HCT116 (cell line): ENCODE measurements around the gene ARFGAP1. TPM values are rescaled to one million over a fixed set of nuclear protein-coding genes. Genes with fewer than 3 reads are reported as not detected.

Source experiments
- ATAC-seq: fragments of 200-7000 bp; cut with Tn5 transposase; 2 replicates; pipeline ENCODE4 v1.9.1; 2020; ENCODE audit warnings: mild to moderate bottlenecking, moderate library complexity
- BruUV-seq: library from RNA; stranded (reverse); fragments of 400-500 nt; replicated peaks from 2 replicates; lab custom pipeline; 2021; lab: Mats Ljungman, UMichigan
- CTCF ChIA-PET: fragments of 300-600 bp; sonication (Branson Sonifier 250); formaldehyde crosslinking; loops from one replicate; lab custom pipeline; 2021; ENCODE audit warnings: antibody characterized with exemption; lab: Charles Lee
- POLR2A ChIA-PET: fragments of 300-600, 350-600 bp; sonication (Branson Sonifier 250); formaldehyde crosslinking; loops from one replicate; lab custom pipeline; 2021; ENCODE audit warnings: antibody characterized with exemption; lab: Charles Lee
- RAD21 ChIA-PET, 2 experiments: fragments of 300-600 bp; sonication (Branson Sonifier 250); formaldehyde crosslinking; loops; one replicate each; lab custom pipeline; 2023; ENCODE audit warnings: low total read pairs in 2 of 2; ENCODE audit not compliant: uncharacterized antibody in 2 of 2, unreplicated experiment in 2 of 2, low non-redundant PET in 1 of 2; lab: Charles Lee
- DNase-seq: peaks from one replicate; pipeline ENCODE4 v3.0.0-alpha.2; 2010; ENCODE audit warnings: low read depth, low spot score
- H2AFZ ChIP-seq: fragments of 200-600 bp; shearing (Covaris generic), sonication (generic); 2 replicates; pipeline ENCODE4 v1.6.1; 2017; ENCODE audit warnings: low read depth, mixed run types, mixed read lengths, antibody characterized with exemption, low read length; ENCODE audit not compliant: poor library complexity, severe bottlenecking
- H3K27ac ChIP-seq: 2 replicates; pipeline ENCODE4 v1.5.1; 2012; ENCODE audit warnings: low read depth, low read length
- H3K27me3 ChIP-seq: fragments of 200-600 bp; sonication (generic); 2 replicates; pipeline ENCODE4 v1.6.1; 2016; ENCODE audit warnings: mixed run types, low read length, mixed read lengths; ENCODE audit not compliant: insufficient read depth
- H3K36me3 ChIP-seq, 2 experiments: fragments of 200-500 bp in 1 of 2; fragments of 200-600 bp in 1 of 2; sonication (Bioruptor generic) in 1 of 2; sonication (generic) in 1 of 2; 2 replicates each; pipeline versions ENCODE4 v1.5.1 to v1.6.1; 2014 to 2016; ENCODE audit warnings: low read length in 2 of 2, inconsistent platforms in 1 of 2, mixed read lengths in 1 of 2, mixed run types in 1 of 2; ENCODE audit not compliant: insufficient read depth in 2 of 2, control insufficient read depth in 1 of 2
- H3K4me1 ChIP-seq, 2 experiments: fragments of 200-600 bp in 1 of 2; sonication (generic) in 1 of 2; 2 replicates each; pipeline versions ENCODE4 v1.5.1 to v1.6.1; 2012 to 2017; ENCODE audit warnings: low read length in 2 of 2, inconsistent platforms in 1 of 2, mild to moderate bottlenecking in 1 of 2, mixed read lengths in 1 of 2, mixed run types in 1 of 2, moderate library complexity in 1 of 2; ENCODE audit not compliant: insufficient read depth in 2 of 2, control insufficient read depth in 1 of 2
- H3K4me2 ChIP-seq: fragments of 200-600 bp; sonication (generic); 2 replicates; pipeline ENCODE4 v1.6.1; 2017; ENCODE audit warnings: mixed run types, low read length, mixed read lengths
- H3K4me3 ChIP-seq, 2 experiments: fragments of 200-600 bp in 1 of 2; sonication (generic) in 1 of 2; replicated peaks in 1 of 2; 2 replicates each; pipeline ENCODE4 v1.5.1; 2011 to 2016; ENCODE audit warnings: low read length in 2 of 2, control low read depth in 1 of 2, low read depth in 1 of 2, mild to moderate bottlenecking in 1 of 2, mixed read lengths in 1 of 2, mixed run types in 1 of 2
- H3K79me2 ChIP-seq: fragments of 200-600 bp; sonication (generic); 2 replicates; pipeline ENCODE4 v1.6.1; 2017; ENCODE audit warnings: mild to moderate bottlenecking, mixed run types, low read length, moderate library complexity, mixed read lengths; ENCODE audit not compliant: insufficient read depth
- H3K9ac ChIP-seq: fragments of 200-600 bp; sonication (generic); 2 replicates; pipeline ENCODE4 v1.6.1; 2016; ENCODE audit warnings: low read length, mixed read lengths
- H3K9me2 ChIP-seq: fragments of 200-600 bp; sonication (generic), shearing (Covaris generic); 2 replicates; pipeline ENCODE4 v1.6.1; 2017; ENCODE audit warnings: mixed run types, mild to moderate bottlenecking, moderate library complexity; ENCODE audit not compliant: insufficient read depth
- H3K9me3 ChIP-seq, 2 experiments: fragments of 200-500 bp in 1 of 2; fragments of 200-600 bp in 1 of 2; sonication (Bioruptor generic) in 1 of 2; sonication (generic) in 1 of 2; 2 replicates each; pipeline ENCODE4 v1.6.1; 2014 to 2017; ENCODE audit warnings: low read length in 2 of 2, mixed read lengths in 2 of 2, inconsistent platforms in 1 of 2, low read depth in 1 of 2, mild to moderate bottlenecking in 1 of 2, mixed run types in 1 of 2, moderate library complexity in 1 of 2; ENCODE audit not compliant: control insufficient read depth in 1 of 2, insufficient read depth in 1 of 2
- H4K20me1 ChIP-seq: fragments of 200-600 bp; sonication (generic), shearing (Covaris generic); 2 replicates; pipeline ENCODE4 v1.6.1; 2017; ENCODE audit warnings: mixed run types, mild to moderate bottlenecking, moderate library complexity; ENCODE audit not compliant: insufficient read depth
- ATF3 ChIP-seq: IDR thresholded peaks from 2 replicates; pipeline ENCODE4 v1.6.1; 2012
- CBX3 ChIP-seq: IDR thresholded peaks from 2 replicates; pipeline ENCODE4 v1.6.1; 2012; ENCODE audit warnings: low read depth
- EGR1 ChIP-seq: IDR thresholded peaks from 2 replicates; pipeline ENCODE4 v1.6.1; 2012; ENCODE audit warnings: low read depth
- ELF1 ChIP-seq: IDR thresholded peaks from 2 replicates; pipeline ENCODE4 v1.6.1; 2012; ENCODE audit warnings: low read depth, borderline replicate concordance
- FOSL1 ChIP-seq: IDR thresholded peaks from 2 replicates; pipeline ENCODE4 v1.6.1; 2012; ENCODE audit warnings: low read depth
- POLR2A ChIP-seq: IDR thresholded peaks from 2 replicates; pipeline ENCODE4 v1.7.0; 2011; ENCODE audit warnings: borderline replicate concordance; ENCODE audit not compliant: insufficient read depth, insufficient read length; ENCODE audit errors: extremely low read depth
- POLR2AphosphoS5 ChIP-seq: IDR thresholded peaks from 2 replicates; pipeline ENCODE4 v1.6.1; 2011; ENCODE audit warnings: mild to moderate bottlenecking, low read depth, low read length, moderate library complexity
- RAD21 ChIP-seq: IDR thresholded peaks from 2 replicates; pipeline ENCODE4 v1.6.1; 2012; ENCODE audit warnings: low read depth, mild to moderate bottlenecking
- REST ChIP-seq: IDR thresholded peaks from 2 replicates; pipeline ENCODE4 v1.6.1; 2012; ENCODE audit warnings: low read depth
- SP1 ChIP-seq: IDR thresholded peaks from 2 replicates; pipeline ENCODE4 v1.6.1; 2012; ENCODE audit warnings: low read depth
- SRF ChIP-seq: IDR thresholded peaks from 2 replicates; pipeline ENCODE4 v1.6.1; 2012; ENCODE audit warnings: low read depth
- ZFX ChIP-seq: fragments of 450-650 bp; IDR thresholded peaks from 2 replicates; pipeline ENCODE4 v1.6.1; 2017
- intact Hi-C: fragments of 100-400 bp; cut with micrococcal nuclease; formaldehyde crosslinking; loops from 2 replicates; pipeline ENCODE4 v1.10.0; 2022
- total RNA-seq: library from RNA; stranded (reverse); gene quantifications from one replicate; pipeline ENCODE4 v1.2.1, GENCODE V29; 2021; ENCODE audit not compliant: unreplicated experiment

ARFGAP1 gene
- total RNA-seq, 1 experiment from 2014 or later = 94.4 TPM

GRCh38 chr20:63284083-63284440 is 11.4 kb downstream of the ARFGAP1 start (continued):
- no peak for TF ChIP-seq ATF3
- no peak for TF ChIP-seq POLR2A
- no peak for TF ChIP-seq ELF1
- TF ChIP-seq RAD21 = no peak
- TF ChIP-seq POLR2AphosphoS5 = no peak
- TF ChIP-seq ZFX = no peak
- no peak for TF ChIP-seq CBX3
- TF ChIP-seq, all 23 proteins: peak for 0

GRCh38 chr20:63284544-63284949 is 11.9 kb downstream of the ARFGAP1 start:
- H3K4me3 ChIP-seq = no peak overlapping the region
- no peak overlapping the region for H3K27ac ChIP-seq
- no peak for DNase-seq
- ATAC-seq = no peak
- TF ChIP-seq SP1 (no peak), EGR1 (no peak)
- ChIA-PET POLR2A (no interaction called here), CTCF (interaction anchor here (1.7 kb wide), 1 partner anchor 61 kb away, joined by 7 read pairs; no protein-coding TSS in a partner anchor), RAD21 (no interaction called here)
- no peaks in the 10 kb centered on the region for H3K4me1 ChIP-seq
- H2AFZ ChIP-seq = no peak overlapping the region
- no peak overlapping the region for H3K4me2 ChIP-seq
- no peak overlapping the region for H3K9ac ChIP-seq
- H3K79me2 ChIP-seq = no peaks in the 10 kb centered on the region
- H4K20me1 ChIP-seq = no peaks in the 10 kb centered on the region
- peaks cover 5 to 17% of the 10 kb centered on the region in 2 experiments; a peak in 3 of 4 replicates for H3K36me3 ChIP-seq
- BruUV-seq = no TSS peak
- H3K27me3 ChIP-seq = no peaks in the 10 kb centered on the region
- intact Hi-C loops = no loop called here
- no peaks in the 10 kb centered on the region for H3K9me2 ChIP-seq
- H3K9me3 ChIP-seq = no peaks in the 10 kb centered on the region

- no peak overlapping the region for H2AFZ ChIP-seq
- H3K4me3 ChIP-seq = no peak overlapping the region
- no peak overlapping the region for H3K9ac ChIP-seq
- H3K4me2 ChIP-seq = no peak overlapping the region
- TF ChIP-seq ZFX (no peak), FOSL1 (no peak), SRF (no peak), POLR2A (no peak), ATF3 (no peak), CBX3 (no peak), REST (no peak)
- TF ChIP-seq, all 23 proteins: peak for 0
- Histone ChIP-seq H3K9me2 (no peaks in the 10 kb centered on the region), H3K79me2 (no peaks in the 10 kb centered on the region), H4K20me1 (no peaks in the 10 kb centered on the region), H3K4me1 (no peaks in the 10 kb centered on the region), H3K36me3 (peaks cover 3 to 16% of the 10 kb centered on the region in 2 experiments; a peak in 3 of 4 replicates), H3K27ac (no peak overlapping the region), H3K27me3 (no peaks in the 10 kb centered on the region), H3K9me3 (no peaks in the 10 kb centered on the region)
- POLR2A ChIA-PET = no interaction called here
- CTCF ChIA-PET = interaction anchor here (1.7 kb wide), 1 partner anchor 62 kb away, joined by 7 read pairs; no protein-coding TSS in a partner anchor
- RAD21 ChIA-PET = no interaction called here
- DNase-seq = no peak
- intact Hi-C loops = no loop called here
- no TSS peak for BruUV-seq
- ATAC-seq = no peak
Observed at GRCh38 chr20:63284981-63285524, 12.4 kb downstream of the ARFGAP1 start.
